Endodermal cell (in vitro differentiated cells): ENCODE measurements around the gene ATXN3. TPM values are rescaled to one million over a fixed set of nuclear protein-coding genes. Genes with fewer than 3 reads are reported as not detected.
A peak's percentile ranks its signal among the peaks of the same experiment; 100 is the strongest.

Experiments
- DNase-seq: peaks from one replicate; pipeline ENCODE4 v3.0.0-alpha.2; 2017
- H3K27ac ChIP-seq: 2 replicates; pipeline ENCODE4 v1.5.1; 2013; ENCODE audit warnings: mild to moderate bottlenecking, low read depth, low read length, moderate library complexity
- H3K27me3 ChIP-seq: 2 replicates; pipeline ENCODE4 v1.6.1; 2013; ENCODE audit warnings: mild to moderate bottlenecking, low read length, moderate library complexity; ENCODE audit not compliant: insufficient read depth, control insufficient read depth, poor library complexity, severe bottlenecking
- H3K36me3 ChIP-seq: 2 replicates; pipeline ENCODE4 v1.7.0; 2013; ENCODE audit warnings: mild to moderate bottlenecking, low read length, moderate library complexity; ENCODE audit not compliant: control insufficient read depth, insufficient read depth
- H3K4me1 ChIP-seq: one replicate; pipeline ENCODE4 v1.7.0; 2013; ENCODE audit warnings: low read length; ENCODE audit not compliant: control insufficient read depth, insufficient read depth
- H3K4me3 ChIP-seq: 2 replicates; pipeline ENCODE4 v1.5.1; 2013; ENCODE audit warnings: mild to moderate bottlenecking, low read length, moderate library complexity
- H3K9ac ChIP-seq: 2 replicates; pipeline ENCODE4 v1.6.1; 2013; ENCODE audit warnings: mild to moderate bottlenecking, low read length, moderate library complexity; ENCODE audit not compliant: poor library complexity, severe bottlenecking; ENCODE audit errors: extremely low read depth
- H3K9me3 ChIP-seq: 2 replicates; pipeline ENCODE4 v1.6.1; 2013; ENCODE audit warnings: mild to moderate bottlenecking, low read length, moderate library complexity; ENCODE audit not compliant: control insufficient read depth
- H3K27ac Mint-ChIP-seq: 2 replicates; pipeline ENCODE4 v1.8.0; 2020; ENCODE audit warnings: mixed read lengths
- H3K27me3 Mint-ChIP-seq: 2 replicates; pipeline ENCODE4 v1.8.0; 2021; ENCODE audit warnings: mild to moderate bottlenecking, mixed read lengths; ENCODE audit not compliant: insufficient read depth
- H3K36me3 Mint-ChIP-seq: 2 replicates; pipeline ENCODE4 v1.8.0; 2020; ENCODE audit warnings: low read depth, mixed read lengths
- H3K4me1 Mint-ChIP-seq: 2 replicates; pipeline ENCODE4 v1.8.0; 2020; ENCODE audit warnings: mixed read lengths
- H3K4me3 Mint-ChIP-seq: 2 replicates; pipeline ENCODE4 v1.8.0; 2020; ENCODE audit warnings: mild to moderate bottlenecking, moderate library complexity, mixed read lengths
- H3K9me3 Mint-ChIP-seq: 2 replicates; pipeline ENCODE4 v1.8.0; 2020; ENCODE audit warnings: mild to moderate bottlenecking, mixed read lengths
- WGBS, 2 experiments: methylation state at CpG; one replicate each; pipeline versions ENCODE4 v1.1.5 to v1.1.7; 2013; ENCODE audit warnings: missing lambda C conversion rate in 2 of 2, mixed read lengths in 1 of 2; ENCODE audit not compliant: insufficient coverage in 1 of 2, insufficient read length in 1 of 2; 5-methylcytosine and 5-hydroxymethylcytosine counted together
- total RNA-seq, 2 donors: library from RNA; stranded (reverse); fragmentation: NEBNext Ultra II Directional in 1 of 2; extraction: Animal tissue kit (Norgen Biotek cat#: 25700) in 1 of 2; gene quantifications; 2 replicates in 1 of 2; 3 replicates in 1 of 2; pipeline ENCODE4 v1.2.1, GENCODE V29; 2021
- TF ChIP-seq, protein P1 (sequence below): fragments of 200-600 bp; sonication (generic); conservative IDR thresholded peaks from 2 replicates; pipeline ENCODE4 v1.5.0; 2021; ENCODE audit warnings: antibody characterized with exemption, mild to moderate bottlenecking

Gene ATXN3
- total RNA-seq, 2 donors from 2014 or later: 25.7 to 33.2 TPM

DNA sequence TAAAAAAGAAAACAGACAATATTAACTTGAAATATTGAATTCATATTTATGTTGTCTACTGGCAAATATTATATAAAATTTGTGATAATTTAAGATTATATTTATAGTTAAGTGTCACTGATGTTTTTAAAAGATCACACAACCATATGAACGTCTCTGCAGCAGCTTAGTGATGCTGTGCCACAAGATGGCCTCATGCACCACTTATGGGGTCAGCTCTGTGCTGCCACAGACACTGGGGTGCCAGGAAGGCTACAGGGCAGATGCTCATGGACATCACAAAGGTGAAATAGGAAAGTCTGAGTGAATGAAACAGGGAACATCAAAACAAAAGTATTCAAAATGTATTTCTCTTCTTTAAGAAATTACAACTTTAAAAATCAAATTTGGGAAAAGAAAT, 13.1 kb downstream of the ATXN3 start:
- Histone ChIP-seq H3K36me3 (peaks cover 32% of the 10 kb centered on the region), H3K4me1 (no peaks in the 10 kb centered on the region), H3K9me3 (no peaks in the 10 kb centered on the region), H3K4me3 (no peak overlapping the region), H3K27me3 (no peaks in the 10 kb centered on the region), H3K9ac (no peak overlapping the region), H3K27ac (no peak overlapping the region)
- WGBS, 2 experiments: 95% methylated on average over 1 of the region's 1 CpG; no CpG with 5 or more reads in 1 of the 2 experiments
- Mint-ChIP-seq H3K36me3 (peaks cover 31% of the 10 kb centered on the region), H3K4me1 (no peaks in the 10 kb centered on the region), H3K27ac (no peak overlapping the region), H3K4me3 (no peak overlapping the region), H3K9me3 (no peaks in the 10 kb centered on the region), H3K27me3 (no peaks in the 10 kb centered on the region)
- no peak for DNase-seq
- TF ChIP-seq, protein P1, sequence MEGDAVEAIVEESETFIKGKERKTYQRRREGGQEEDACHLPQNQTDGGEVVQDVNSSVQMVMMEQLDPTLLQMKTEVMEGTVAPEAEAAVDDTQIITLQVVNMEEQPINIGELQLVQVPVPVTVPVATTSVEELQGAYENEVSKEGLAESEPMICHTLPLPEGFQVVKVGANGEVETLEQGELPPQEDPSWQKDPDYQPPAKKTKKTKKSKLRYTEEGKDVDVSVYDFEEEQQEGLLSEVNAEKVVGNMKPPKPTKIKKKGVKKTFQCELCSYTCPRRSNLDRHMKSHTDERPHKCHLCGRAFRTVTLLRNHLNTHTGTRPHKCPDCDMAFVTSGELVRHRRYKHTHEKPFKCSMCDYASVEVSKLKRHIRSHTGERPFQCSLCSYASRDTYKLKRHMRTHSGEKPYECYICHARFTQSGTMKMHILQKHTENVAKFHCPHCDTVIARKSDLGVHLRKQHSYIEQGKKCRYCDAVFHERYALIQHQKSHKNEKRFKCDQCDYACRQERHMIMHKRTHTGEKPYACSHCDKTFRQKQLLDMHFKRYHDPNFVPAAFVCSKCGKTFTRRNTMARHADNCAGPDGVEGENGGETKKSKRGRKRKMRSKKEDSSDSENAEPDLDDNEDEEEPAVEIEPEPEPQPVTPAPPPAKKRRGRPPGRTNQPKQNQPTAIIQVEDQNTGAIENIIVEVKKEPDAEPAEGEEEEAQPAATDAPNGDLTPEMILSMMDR: peak; percentile 56

DNA sequence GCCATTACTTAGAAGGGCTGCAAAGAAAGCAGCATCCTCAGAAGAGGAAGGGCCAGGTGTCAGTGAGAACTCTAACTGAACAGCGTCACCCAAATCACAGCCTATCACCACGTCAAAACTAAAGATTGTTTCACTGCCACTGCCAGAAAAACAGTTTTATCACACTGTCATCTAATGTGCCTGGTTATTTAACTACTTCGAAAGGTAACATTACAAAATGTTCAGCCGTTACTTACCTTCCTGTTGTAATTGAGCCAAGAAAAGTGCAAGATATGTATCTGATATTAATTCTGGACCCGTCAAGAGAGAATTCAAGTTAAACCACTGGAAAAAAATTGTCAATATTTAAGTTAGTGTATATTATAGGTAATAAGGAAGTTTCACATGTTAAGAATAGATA, 17.9 kb downstream of the ATXN3 start:
- no peak overlapping the region for H3K9ac ChIP-seq
- Mint-ChIP-seq H3K36me3 (peaks cover 51% of the 10 kb centered on the region), H3K27ac (no peak overlapping the region), H3K27me3 (no peaks in the 10 kb centered on the region), H3K4me3 (no peak overlapping the region), H3K4me1 (no peaks in the 10 kb centered on the region), H3K9me3 (no peaks in the 10 kb centered on the region)
- no peak for DNase-seq
- H3K9me3 ChIP-seq: no peaks in the 10 kb centered on the region
- no peaks in the 10 kb centered on the region for H3K4me1 ChIP-seq
- H3K4me3 ChIP-seq: no peak overlapping the region
- H3K36me3 ChIP-seq: peaks cover 52% of the 10 kb centered on the region
- no peaks in the 10 kb centered on the region for H3K27me3 ChIP-seq
- TF ChIP-seq, protein P1: no peak
- H3K27ac ChIP-seq: no peak overlapping the region
- WGBS, 2 experiments: 98 to 100% methylated on average over 4 to 5 of the region's 5 CpGs

DNA sequence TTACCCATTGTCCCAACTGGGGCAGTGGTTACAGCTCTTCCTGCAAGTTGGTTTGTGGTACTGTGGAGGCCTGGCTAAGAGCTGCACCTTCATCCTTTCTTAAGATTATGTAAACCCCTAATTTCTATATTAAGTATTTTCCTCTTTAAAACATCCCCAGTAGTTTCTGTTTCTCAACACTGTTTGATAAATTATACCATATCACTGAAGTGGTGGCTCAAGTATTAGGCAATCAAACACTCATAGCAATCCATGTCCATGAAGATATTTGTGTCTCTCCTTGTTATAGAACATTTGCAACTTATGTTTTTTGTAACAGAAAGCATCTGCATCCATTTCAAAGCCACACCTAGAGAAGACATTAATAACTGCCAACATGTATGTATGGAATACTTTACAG, 31.8 kb downstream of the ATXN3 start:
- Mint-ChIP-seq H3K4me1 (no peaks in the 10 kb centered on the region), H3K9me3 (no peaks in the 10 kb centered on the region), H3K27ac (no peak overlapping the region), H3K4me3 (no peak overlapping the region), H3K36me3 (peaks cover 44% of the 10 kb centered on the region), H3K27me3 (no peaks in the 10 kb centered on the region)
- Histone ChIP-seq H3K27ac (no peak overlapping the region), H3K36me3 (peaks cover 49% of the 10 kb centered on the region), H3K9me3 (no peaks in the 10 kb centered on the region), H3K4me3 (no peak overlapping the region), H3K9ac (no peak overlapping the region), H3K4me1 (no peaks in the 10 kb centered on the region), H3K27me3 (no peaks in the 10 kb centered on the region)
- no peak for DNase-seq
- TF ChIP-seq, protein P1: no peak
